ENCODE results near the gene PCDHGA3.

DNA sequence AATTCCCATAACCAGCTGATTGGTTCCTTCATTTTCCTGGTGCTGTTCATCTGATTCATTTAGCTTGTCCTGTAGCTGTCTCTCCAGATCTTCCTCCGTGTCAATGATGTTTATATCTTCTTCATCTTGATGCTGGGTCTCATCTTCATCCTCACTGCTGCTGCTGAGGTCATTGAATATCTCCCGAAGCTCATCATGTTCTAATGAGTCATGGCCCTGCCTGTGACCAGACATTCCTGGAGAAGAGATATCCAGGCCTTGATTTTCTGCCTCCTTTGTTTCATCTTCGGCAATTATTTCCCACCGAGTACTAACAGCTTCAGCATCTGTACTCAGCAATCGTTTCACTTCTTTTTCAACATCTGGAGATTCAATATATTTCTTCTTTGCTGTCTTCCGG is 24.4 kb upstream of the PCDHGA3 start:
- TF ChIP-seq, protein P1, sequence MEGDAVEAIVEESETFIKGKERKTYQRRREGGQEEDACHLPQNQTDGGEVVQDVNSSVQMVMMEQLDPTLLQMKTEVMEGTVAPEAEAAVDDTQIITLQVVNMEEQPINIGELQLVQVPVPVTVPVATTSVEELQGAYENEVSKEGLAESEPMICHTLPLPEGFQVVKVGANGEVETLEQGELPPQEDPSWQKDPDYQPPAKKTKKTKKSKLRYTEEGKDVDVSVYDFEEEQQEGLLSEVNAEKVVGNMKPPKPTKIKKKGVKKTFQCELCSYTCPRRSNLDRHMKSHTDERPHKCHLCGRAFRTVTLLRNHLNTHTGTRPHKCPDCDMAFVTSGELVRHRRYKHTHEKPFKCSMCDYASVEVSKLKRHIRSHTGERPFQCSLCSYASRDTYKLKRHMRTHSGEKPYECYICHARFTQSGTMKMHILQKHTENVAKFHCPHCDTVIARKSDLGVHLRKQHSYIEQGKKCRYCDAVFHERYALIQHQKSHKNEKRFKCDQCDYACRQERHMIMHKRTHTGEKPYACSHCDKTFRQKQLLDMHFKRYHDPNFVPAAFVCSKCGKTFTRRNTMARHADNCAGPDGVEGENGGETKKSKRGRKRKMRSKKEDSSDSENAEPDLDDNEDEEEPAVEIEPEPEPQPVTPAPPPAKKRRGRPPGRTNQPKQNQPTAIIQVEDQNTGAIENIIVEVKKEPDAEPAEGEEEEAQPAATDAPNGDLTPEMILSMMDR (conservative IDR thresholded peaks at IDR 0.05 in 1 of 2, IDR thresholded peaks at IDR 0.05 in 1 of 2; ENCODE audit: low read depth in 1 of 2, low read length in 2 of 2) = no peak
- TF ChIP-seq EZH2 (IDR thresholded peaks at IDR 0.05; ENCODE audit: low read length, missing control alignments) = no peak

Measured in fibroblast of lung (primary cell).